ENCODE measurements around the gene RSPO1.

The RSPO1 gene

DNA sequence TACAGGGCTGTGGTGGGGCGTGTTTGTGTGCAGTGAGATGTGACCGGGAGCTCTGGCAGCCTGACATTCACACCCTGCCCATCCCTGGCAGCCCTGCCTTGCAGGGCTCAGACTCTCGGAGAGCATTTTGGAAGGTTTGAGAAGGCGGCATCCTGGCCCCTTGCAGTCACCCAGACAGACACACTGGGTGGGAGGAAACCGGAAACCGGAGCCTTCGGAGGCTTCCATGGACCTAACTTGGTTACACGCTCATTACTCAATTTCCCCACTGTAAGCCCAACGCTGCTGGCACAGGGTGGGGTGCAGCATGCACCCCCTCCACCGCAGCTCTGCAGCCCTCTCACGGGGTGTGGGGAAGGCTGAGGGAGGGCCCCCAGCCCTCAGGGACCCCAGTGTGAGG lies 22.2 kb upstream of the RSPO1 start:
- H3K4me3 ChIP-seq (replicated peaks; ENCODE audit: low read depth, low read length) = no peak overlapping the region
- TF ChIP-seq, protein P1, sequence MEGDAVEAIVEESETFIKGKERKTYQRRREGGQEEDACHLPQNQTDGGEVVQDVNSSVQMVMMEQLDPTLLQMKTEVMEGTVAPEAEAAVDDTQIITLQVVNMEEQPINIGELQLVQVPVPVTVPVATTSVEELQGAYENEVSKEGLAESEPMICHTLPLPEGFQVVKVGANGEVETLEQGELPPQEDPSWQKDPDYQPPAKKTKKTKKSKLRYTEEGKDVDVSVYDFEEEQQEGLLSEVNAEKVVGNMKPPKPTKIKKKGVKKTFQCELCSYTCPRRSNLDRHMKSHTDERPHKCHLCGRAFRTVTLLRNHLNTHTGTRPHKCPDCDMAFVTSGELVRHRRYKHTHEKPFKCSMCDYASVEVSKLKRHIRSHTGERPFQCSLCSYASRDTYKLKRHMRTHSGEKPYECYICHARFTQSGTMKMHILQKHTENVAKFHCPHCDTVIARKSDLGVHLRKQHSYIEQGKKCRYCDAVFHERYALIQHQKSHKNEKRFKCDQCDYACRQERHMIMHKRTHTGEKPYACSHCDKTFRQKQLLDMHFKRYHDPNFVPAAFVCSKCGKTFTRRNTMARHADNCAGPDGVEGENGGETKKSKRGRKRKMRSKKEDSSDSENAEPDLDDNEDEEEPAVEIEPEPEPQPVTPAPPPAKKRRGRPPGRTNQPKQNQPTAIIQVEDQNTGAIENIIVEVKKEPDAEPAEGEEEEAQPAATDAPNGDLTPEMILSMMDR (IDR thresholded peaks at IDR 0.05; ENCODE audit: low read length, missing control alignments) = no peak
- DNase-seq (ENCODE audit: low read depth) = no peak

DNA sequence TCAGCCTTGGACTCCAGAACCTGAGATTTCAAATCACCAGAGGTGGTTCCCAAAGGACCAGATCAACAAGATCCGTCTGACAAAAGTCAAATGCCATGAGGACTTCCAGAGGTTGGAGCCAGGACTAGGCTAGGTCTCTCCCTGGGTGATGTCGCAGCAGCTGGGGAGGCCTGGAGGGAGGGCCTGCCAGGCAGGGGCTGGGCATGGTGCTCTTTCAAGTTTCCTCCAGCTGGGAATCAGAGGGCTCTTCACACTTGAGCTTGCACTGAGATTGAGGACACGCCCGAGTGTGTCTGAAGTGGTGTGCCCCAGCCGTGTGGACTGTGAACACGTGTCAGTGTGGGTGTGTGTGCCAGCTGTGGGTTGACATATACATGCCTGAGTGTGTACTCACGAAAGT lies 21.3 kb upstream of the RSPO1 start:
- no peak overlapping the region for H3K4me3 ChIP-seq (replicated peaks; ENCODE audit: low read depth, low read length)
- TF ChIP-seq, protein P1 (IDR thresholded peaks at IDR 0.05; ENCODE audit: low read length, missing control alignments) = no peak
- no peak for DNase-seq (ENCODE audit: low read depth)

DNA sequence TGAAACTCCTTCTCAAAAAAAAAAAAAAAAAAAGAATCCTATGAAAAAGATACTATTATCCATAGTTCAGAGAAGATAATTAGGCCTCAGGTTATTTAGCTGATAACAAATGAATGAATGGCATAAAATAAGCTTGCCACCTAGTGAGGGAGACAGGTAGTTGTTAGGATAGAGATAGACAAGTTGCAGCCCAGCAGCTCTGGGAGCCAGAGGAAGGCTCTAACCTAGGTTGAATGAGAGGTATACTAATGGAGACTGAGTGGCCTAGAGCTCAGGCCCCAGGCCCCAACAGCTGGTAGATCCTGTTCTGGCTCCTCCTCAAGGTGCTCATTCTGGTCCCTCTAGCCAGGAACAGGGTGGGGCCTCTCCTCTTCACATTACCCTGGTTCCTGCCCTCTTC lies 20.6 kb upstream of the RSPO1 start:
- DNase-seq (ENCODE audit: low read depth) = no peak
- H3K4me3 ChIP-seq (replicated peaks; ENCODE audit: low read depth, low read length) = no peak overlapping the region
- TF ChIP-seq, protein P1 (IDR thresholded peaks at IDR 0.05; ENCODE audit: low read length, missing control alignments) = no peak

DNA sequence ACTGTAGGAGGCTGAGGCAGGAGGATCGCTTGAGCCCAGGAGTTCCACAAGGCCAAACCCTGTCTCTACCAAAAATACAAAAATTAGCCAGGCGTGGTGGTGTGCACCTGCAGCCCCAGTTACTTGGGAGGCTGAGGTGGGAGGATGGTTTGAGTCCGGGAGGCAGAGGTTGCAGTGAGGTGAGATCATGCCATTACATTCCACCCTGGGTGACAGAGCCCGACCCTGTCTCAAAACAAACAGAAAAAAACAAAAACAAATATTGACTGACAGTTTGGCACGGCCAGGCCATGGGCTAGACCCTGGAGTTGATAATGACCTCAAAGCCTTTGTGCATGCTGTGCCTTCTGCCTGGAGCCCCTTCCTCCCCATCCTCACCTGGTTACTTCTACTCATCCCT lies 19.2 kb upstream of the RSPO1 start:
- DNase-seq (ENCODE audit: low read depth) = no peak
- TF ChIP-seq, protein P1 (IDR thresholded peaks at IDR 0.05; ENCODE audit: low read length, missing control alignments) = no peak
- no peak overlapping the region for H3K4me3 ChIP-seq (replicated peaks; ENCODE audit: low read depth, low read length)

DNA sequence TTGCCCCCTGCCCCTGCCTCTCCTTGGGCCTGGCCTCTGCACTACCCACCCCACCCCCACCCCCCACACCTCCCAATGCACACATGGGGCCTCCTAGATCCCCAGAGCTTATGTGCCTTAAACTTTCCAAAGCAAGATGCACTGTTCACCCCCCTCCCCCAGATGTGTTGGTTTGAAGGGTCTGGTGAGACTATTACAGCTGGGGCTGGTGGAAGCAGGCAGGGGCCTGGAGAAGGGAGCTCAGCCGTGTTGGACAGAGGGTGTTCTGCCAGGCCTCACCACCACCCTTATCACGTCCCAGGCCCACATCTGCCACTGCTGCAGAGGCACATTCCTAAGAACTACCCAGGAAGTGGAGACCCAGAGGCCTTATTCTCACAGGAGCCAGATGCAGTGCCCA lies 18.3 kb upstream of the RSPO1 start:
- no peak for DNase-seq (ENCODE audit: low read depth)
- H3K4me3 ChIP-seq (replicated peaks; ENCODE audit: low read depth, low read length) = no peak overlapping the region
- TF ChIP-seq, protein P1 (IDR thresholded peaks at IDR 0.05; ENCODE audit: low read length, missing control alignments) = no peak

DNA sequence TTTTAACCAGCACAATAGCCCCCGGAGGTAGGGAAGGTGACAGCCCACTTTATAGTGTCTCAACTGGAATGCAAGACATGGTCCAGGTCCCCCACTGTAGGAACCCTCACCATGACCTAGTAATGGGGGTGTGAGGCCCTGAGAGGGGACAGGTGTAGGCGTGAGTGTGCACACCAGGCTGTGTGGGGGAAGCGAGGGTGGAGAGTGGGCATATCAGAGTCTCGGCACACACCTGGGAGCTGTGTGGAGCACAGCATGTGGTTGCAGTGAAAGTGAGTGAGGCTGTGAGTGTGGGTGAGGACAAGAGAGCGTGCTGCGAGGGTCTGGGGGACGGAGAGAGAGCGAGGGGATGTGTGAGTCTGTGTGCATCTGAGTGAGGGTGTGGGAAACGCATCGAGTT lies 17.1 kb upstream of the RSPO1 start:
- H3K4me3 ChIP-seq (replicated peaks; ENCODE audit: low read depth, low read length) = no peak overlapping the region
- TF ChIP-seq, protein P1 (IDR thresholded peaks at IDR 0.05; ENCODE audit: low read length, missing control alignments) = no peak
- no peak for DNase-seq (ENCODE audit: low read depth)

DNA sequence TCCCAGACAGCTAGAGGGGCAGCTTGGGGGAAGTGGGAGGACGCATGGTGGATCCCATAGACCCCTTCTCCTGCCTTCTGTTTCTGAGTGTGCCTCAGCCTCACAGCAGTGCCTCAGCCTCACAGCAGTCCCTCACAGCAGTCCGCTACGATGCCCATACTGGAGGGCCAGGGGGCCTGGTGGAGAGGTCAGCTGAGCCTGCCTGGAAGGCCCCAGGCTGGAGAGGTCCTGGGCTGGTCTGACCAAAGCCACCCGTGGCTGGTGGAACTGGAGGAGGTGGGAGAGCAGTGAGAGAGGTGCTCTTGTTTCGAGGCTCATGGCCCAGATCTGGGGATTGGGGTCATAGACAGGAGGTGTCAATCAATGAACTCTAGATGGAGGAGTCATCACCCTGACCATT lies 16.0 kb upstream of the RSPO1 start:
- TF ChIP-seq, protein P1 (IDR thresholded peaks at IDR 0.05; ENCODE audit: low read length, missing control alignments) = no peak

More for the DNA sequence above, 16.0 kb upstream of the RSPO1 start:
- no peak overlapping the region for H3K4me3 ChIP-seq (replicated peaks; ENCODE audit: low read depth, low read length)
- no peak for DNase-seq (ENCODE audit: low read depth)
